Progenitor cell of endocrine pancreas (in vitro differentiated cells): ENCODE results near the gene CLEC16A. TPM values are rescaled to one million over a fixed set of nuclear protein-coding genes. Genes with fewer than 3 reads are reported as not detected.

ENCODE experiments used
- DNase-seq: peaks from one replicate; pipeline ENCODE4 v3.0.0; 2021; ENCODE audit warnings: low spot score; ENCODE audit not compliant: unreplicated experiment
- H3K27ac Mint-ChIP-seq: 2 replicates; pipeline ENCODE4 v1.8.0; 2021; ENCODE audit warnings: mild to moderate bottlenecking, moderate library complexity, mixed read lengths
- H3K27me3 Mint-ChIP-seq: 2 replicates; pipeline ENCODE4 v1.8.0; 2021; ENCODE audit warnings: mixed read lengths
- H3K36me3 Mint-ChIP-seq: 2 replicates; pipeline ENCODE4 v1.8.0; 2022; ENCODE audit warnings: mixed read lengths; ENCODE audit not compliant: insufficient read depth
- H3K4me1 Mint-ChIP-seq: 2 replicates; pipeline ENCODE4 v1.8.0; 2021; ENCODE audit warnings: low read depth, mixed read lengths
- H3K4me3 Mint-ChIP-seq: 2 replicates; pipeline ENCODE4 v1.8.0; 2021; ENCODE audit warnings: low read depth, mild to moderate bottlenecking, moderate library complexity, mixed read lengths
- H3K9me3 Mint-ChIP-seq: 2 replicates; pipeline ENCODE4 v1.8.0; 2021; ENCODE audit warnings: low read depth, mixed read lengths
- CTCF ChIP-seq: fragments of 200-600 bp; sonication (generic); IDR thresholded peaks from one replicate; pipeline ENCODE4 v1.5.0; 2021; ENCODE audit warnings: antibody characterized with exemption, mild to moderate bottlenecking; ENCODE audit not compliant: unreplicated experiment
- total RNA-seq: library from RNA; stranded (reverse); gene quantifications from 2 replicates; pipeline ENCODE4 v1.2.1, GENCODE V29; 2021

CLEC16A gene
- total RNA-seq, 1 donor from 2014 or later: 34.3 TPM

GRCh38 chr16:10897134-10897533 is 47.2 kb upstream of the CLEC16A start:
- no peak for TF ChIP-seq CTCF
- Mint-ChIP-seq H3K4me3 (no peak overlapping the region), H3K36me3 (no peaks in the 10 kb centered on the region), H3K9me3 (no peaks in the 10 kb centered on the region), H3K4me1 (no peaks in the 10 kb centered on the region), H3K27ac (no peak overlapping the region), H3K27me3 (peaks cover 45% of the 10 kb centered on the region)
- DNase-seq: no peak

- Mint-ChIP-seq H3K36me3 (no peaks in the 10 kb centered on the region), H3K9me3 (no peaks in the 10 kb centered on the region), H3K4me1 (no peaks in the 10 kb centered on the region), H3K4me3 (no peak overlapping the region), H3K27ac (no peak overlapping the region), H3K27me3 (peaks cover 9% of the 10 kb centered on the region)
- TF ChIP-seq CTCF: no peak
- DNase-seq: no peak
Measured at GRCh38 chr16:10902999-10903398, 41.4 kb upstream of the CLEC16A start.

DNA sequence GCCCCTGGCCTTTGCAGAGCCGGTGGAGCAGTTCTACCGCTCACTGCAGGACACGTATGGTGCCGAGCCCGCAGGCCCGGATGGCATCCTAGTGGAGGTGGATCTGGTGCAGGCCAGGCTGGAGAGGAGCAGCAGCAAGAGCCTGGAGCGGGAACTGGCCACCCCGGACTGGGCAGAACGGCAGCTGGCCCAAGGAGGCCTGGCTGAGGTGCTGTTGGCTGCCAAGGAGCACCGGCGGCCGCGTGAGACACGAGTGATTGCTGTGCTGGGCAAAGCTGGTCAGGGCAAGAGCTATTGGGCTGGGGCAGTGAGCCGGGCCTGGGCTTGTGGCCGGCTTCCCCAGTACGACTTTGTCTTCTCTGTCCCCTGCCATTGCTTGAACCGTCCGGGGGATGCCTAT is 37.9 kb upstream of the CLEC16A start:
- Mint-ChIP-seq H3K4me3 (no peak overlapping the region), H3K27me3 (peaks cover 9% of the 10 kb centered on the region), H3K9me3 (no peaks in the 10 kb centered on the region), H3K4me1 (no peaks in the 10 kb centered on the region), H3K27ac (no peak overlapping the region), H3K36me3 (no peaks in the 10 kb centered on the region)
- no peak for DNase-seq
- TF ChIP-seq CTCF: no peak

GRCh38 chr16:10906914-10907756 is 37.2 kb upstream of the CLEC16A start:
- Mint-ChIP-seq H3K4me3 (no peak overlapping the region), H3K27ac (no peak overlapping the region), H3K4me1 (no peaks in the 10 kb centered on the region), H3K9me3 (no peaks in the 10 kb centered on the region), H3K36me3 (no peaks in the 10 kb centered on the region), H3K27me3 (peaks cover 9% of the 10 kb centered on the region)
- DNase-seq: no peak
- TF ChIP-seq CTCF: no peak

DNA sequence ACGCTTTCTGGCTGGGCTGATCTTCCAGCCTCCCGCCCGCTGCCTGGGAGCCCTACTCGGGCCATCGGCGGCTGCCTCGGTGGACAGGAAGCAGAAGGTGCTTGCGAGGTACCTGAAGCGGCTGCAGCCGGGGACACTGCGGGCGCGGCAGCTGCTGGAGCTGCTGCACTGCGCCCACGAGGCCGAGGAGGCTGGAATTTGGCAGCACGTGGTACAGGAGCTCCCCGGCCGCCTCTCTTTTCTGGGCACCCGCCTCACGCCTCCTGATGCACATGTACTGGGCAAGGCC is 36.7 kb upstream of the CLEC16A start:
- Mint-ChIP-seq H3K4me3 (no peak overlapping the region), H3K4me1 (no peaks in the 10 kb centered on the region), H3K9me3 (no peaks in the 10 kb centered on the region), H3K27me3 (peaks cover 9% of the 10 kb centered on the region), H3K36me3 (no peaks in the 10 kb centered on the region), H3K27ac (no peak overlapping the region)
- no peak for DNase-seq
- TF ChIP-seq CTCF: no peak
